ENCODE measurements around the gene EPOP.
A peak's percentile ranks its signal among the peaks of the same experiment; 100 is the strongest.

The EPOP gene

DNA sequence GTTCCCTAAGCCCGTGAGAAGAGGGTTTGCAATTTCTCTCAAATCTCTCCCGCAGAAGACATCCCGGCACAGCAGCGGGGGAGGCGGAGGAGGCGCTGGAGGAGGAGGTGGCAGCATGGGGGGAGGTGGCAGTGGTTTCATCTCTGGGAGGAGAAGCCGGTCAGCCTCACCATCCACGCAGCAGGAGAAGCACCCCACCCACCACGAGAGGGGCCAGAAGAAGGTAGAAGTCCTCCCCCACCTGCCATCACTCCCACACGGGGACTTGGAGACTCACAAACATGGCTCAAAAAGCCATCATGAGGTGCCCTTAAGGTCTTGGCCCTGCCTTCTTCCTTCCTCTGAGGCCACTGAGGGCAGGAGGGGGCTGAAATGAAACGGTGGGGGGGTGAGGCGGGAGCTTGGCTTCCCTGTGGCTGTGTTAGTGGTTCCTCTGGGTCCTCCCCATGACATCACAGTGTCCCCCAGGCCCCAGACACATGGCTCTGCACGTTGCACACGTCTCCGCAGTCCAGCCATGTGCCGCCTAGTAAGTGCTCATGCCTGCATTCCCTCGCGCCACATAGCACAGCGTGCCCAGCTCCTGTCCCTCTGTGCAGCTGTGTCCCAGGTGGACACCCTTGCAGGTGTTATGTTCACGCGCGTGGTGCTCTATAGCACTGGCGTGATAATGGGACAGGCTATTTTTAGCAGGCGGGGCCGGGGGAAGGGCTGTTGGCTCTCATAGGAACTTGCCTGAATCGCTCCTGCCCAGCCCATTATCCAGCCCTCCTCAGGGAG, 37.2 kb upstream of the EPOP start:
- Histone ChIP-seq H3K27me3 (replicated peaks; ENCODE audit: control insufficient read depth, insufficient read depth, low read length) (no peaks in the 10 kb centered on the region), H3K9me3 (ENCODE audit: control insufficient read depth, low read length) (no peaks in the 10 kb centered on the region), H3K4me1 (ENCODE audit: control insufficient read depth, insufficient read depth, low read length) (no peaks in the 10 kb centered on the region), H3K9ac (ENCODE audit: low read length) (no peak overlapping the region), H3K36me3 (ENCODE audit: control insufficient read depth, insufficient read depth, low read length, severe bottlenecking) (peaks cover 60% of the 10 kb centered on the region), H3K4me3 (ENCODE audit: low read length) (no peak overlapping the region)
- no peak for DNase-seq (ENCODE audit: low read depth)

DNA sequence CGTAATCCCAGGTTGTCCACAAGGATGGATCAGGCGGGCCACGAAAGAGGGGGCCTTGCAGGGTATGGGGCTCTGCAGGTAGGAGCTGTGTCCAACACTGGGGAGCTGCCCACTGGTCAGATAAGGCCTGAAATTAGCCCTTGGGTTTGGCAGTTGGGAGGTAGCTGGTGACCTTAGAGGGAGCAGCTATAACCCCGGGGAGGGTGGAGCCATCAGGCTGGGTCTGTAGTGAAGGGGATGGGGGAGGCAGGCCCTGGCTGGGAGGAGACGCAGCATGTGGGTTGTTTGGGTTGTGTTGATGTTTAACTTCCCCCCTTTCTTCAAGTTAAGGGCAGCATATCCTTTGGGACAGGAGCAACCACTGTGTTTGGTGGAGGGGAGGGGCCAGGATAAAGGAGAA, 36.2 kb upstream of the EPOP start:
- Histone ChIP-seq H3K9ac (ENCODE audit: low read length) (no peak overlapping the region), H3K27me3 (replicated peaks; ENCODE audit: control insufficient read depth, insufficient read depth, low read length) (no peaks in the 10 kb centered on the region), H3K4me1 (ENCODE audit: control insufficient read depth, insufficient read depth, low read length) (peaks cover 7% of the 10 kb centered on the region), H3K9me3 (ENCODE audit: control insufficient read depth, low read length) (no peaks in the 10 kb centered on the region), H3K36me3 (ENCODE audit: control insufficient read depth, insufficient read depth, low read length, severe bottlenecking) (peaks cover 50% of the 10 kb centered on the region), H3K4me3 (ENCODE audit: low read length) (no peak overlapping the region)
- no peak for DNase-seq (ENCODE audit: low read depth)

DNA sequence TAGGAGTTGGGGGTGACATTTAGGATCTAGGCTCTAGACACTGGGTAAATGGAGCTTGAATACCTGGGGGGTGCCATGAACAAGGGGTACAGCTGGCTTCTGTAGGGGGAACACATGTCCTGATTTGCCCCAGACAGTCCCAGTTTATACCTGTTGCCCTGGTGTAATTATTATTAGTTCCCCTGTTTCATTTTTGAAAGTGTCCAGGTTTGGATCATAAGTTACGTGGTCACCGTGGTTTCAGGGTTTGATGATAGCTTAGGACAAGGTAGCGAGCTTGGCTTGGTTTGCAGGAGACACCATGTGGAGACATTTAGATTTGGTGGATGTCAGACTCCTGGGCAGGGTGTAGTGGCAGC, 35.8 kb upstream of the EPOP start:
- H3K4me1 ChIP-seq (ENCODE audit: control insufficient read depth, insufficient read depth, low read length), result peaks cover 7% of the 10 kb centered on the region
- no peaks in the 10 kb centered on the region for H3K27me3 ChIP-seq (replicated peaks; ENCODE audit: control insufficient read depth, insufficient read depth, low read length)
- H3K9me3 ChIP-seq (ENCODE audit: control insufficient read depth, low read length), result no peaks in the 10 kb centered on the region
- peaks cover 46% of the 10 kb centered on the region for H3K36me3 ChIP-seq (ENCODE audit: control insufficient read depth, insufficient read depth, low read length, severe bottlenecking)
- no peak overlapping the region for H3K4me3 ChIP-seq (ENCODE audit: low read length)
- no peak for DNase-seq (ENCODE audit: low read depth)
- no peak overlapping the region for H3K9ac ChIP-seq (ENCODE audit: low read length)

DNA sequence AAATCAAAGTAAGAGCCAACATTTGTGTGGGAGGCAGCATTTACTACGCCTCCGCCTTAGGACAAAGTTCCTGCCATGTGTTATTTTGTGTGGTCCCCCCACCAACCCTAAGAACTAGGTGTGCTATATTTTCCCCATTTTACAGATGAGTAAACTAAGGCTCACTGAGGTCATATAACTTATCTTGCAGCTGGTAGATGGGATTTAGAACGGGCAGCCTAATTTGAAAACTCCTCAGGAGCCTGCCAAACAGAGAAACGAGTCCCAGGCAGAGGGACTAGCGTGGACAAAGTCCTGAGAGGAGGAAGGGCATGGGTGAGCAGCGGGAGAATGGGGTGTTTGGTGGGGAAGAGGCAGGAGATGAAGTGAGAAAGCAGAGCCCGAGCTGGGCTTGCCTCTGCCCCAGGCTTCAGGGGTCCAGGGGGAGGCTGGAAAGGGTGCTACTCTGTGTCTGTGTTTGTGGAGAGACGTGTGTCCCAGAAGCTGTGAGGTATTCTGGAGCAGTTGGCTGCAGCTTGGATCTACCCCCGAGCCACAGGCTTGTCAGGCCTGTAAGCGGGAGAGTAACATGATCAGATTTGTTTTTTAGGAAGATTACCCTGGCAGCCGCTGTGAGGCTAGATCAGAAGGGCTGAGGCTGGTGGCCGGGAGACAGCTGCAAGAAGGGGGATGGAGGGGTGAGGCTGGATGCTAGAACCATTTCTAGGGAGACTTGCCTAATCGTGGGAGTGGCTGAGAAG, 35.3 kb upstream of the EPOP start:
- H3K4me1 ChIP-seq (ENCODE audit: control insufficient read depth, insufficient read depth, low read length), result peaks cover 7% of the 10 kb centered on the region
- H3K27me3 ChIP-seq (replicated peaks; ENCODE audit: control insufficient read depth, insufficient read depth, low read length), result no peaks in the 10 kb centered on the region
- H3K9me3 ChIP-seq (ENCODE audit: control insufficient read depth, low read length), result no peaks in the 10 kb centered on the region
- peaks cover 44% of the 10 kb centered on the region for H3K36me3 ChIP-seq (ENCODE audit: control insufficient read depth, insufficient read depth, low read length, severe bottlenecking)
- no peak overlapping the region for H3K4me3 ChIP-seq (ENCODE audit: low read length)
- no peak overlapping the region for H3K9ac ChIP-seq (ENCODE audit: low read length)
- no peak for DNase-seq (ENCODE audit: low read depth)

DNA sequence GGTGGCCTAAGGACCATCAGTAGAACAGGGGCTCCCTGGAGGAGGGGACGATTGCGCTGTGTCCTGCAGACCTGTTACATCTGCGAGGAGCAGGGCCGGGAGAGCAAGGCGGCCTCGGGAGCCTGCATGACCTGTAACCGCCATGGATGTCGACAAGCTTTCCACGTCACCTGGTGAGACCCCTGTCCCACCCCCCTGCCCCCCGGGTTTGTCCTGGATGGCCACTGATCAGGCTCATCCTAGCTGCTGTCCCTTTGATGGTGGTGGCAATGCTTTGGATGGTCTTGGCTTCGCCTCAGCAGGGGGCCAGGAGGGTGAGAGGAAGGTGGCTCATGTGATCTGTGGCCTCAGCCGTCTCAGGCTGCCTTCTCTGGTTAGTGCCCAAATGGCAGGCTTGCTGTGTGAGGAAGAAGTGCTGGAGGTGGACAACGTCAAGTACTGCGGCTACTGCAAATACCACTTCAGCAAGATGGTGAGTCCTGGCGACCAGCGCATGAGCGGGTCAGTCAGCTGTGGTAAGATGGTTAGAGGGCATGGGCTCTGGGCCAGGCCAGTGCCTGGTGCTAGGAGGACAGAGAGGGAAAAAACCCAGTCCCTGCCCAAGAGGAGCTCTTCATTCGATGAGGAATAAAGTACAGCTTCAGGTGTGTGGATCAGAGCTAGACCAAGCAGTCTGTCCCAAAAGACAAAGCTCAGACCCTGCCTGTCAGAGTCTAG, 34.5 kb upstream of the EPOP start:
- DNase-seq (ENCODE audit: low read depth), result no peak
- Histone ChIP-seq H3K36me3 (ENCODE audit: control insufficient read depth, insufficient read depth, low read length, severe bottlenecking) (peaks cover 44% of the 10 kb centered on the region), H3K4me1 (ENCODE audit: control insufficient read depth, insufficient read depth, low read length) (peaks cover 10% of the 10 kb centered on the region), H3K27me3 (replicated peaks; ENCODE audit: control insufficient read depth, insufficient read depth, low read length) (no peaks in the 10 kb centered on the region), H3K9me3 (ENCODE audit: control insufficient read depth, low read length) (no peaks in the 10 kb centered on the region), H3K4me3 (ENCODE audit: low read length) (no peak overlapping the region), H3K9ac (ENCODE audit: low read length) (no peak overlapping the region)

DNA sequence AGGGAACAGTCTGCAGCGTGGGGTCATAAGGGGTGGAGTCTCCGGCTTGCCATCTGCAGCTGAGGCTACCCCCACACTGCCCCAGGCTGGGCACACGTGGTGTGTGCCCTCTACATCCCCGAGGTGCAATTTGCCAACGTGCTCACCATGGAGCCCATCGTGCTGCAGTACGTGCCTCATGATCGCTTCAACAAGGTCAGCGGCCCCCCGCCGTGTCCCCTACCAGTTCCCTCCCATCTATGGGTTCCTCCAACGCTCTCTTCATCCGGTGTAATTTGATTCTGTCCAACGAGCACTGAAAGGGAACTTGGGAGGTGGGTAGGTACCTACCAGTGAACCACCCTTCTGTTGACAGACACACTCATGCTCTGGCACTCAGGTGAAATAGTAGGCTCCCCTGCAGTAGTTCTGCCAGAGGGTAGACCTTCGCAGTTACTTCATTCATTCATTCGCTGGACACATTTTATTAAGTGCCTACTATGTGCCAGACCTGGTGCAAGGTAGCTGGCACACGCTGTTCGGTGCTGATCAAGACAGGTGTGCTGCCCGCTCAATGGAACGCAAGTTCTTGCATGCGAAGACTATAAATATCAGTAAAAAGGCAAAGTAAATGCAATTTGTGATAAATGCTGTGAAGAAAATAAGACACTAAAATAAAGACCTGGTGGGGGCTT, 33.1 kb upstream of the EPOP start:
- peaks cover 31% of the 10 kb centered on the region for H3K36me3 ChIP-seq (ENCODE audit: control insufficient read depth, insufficient read depth, low read length, severe bottlenecking)
- peaks cover 22% of the 10 kb centered on the region for H3K4me1 ChIP-seq (ENCODE audit: control insufficient read depth, insufficient read depth, low read length)
- H3K9me3 ChIP-seq (ENCODE audit: control insufficient read depth, low read length), result no peaks in the 10 kb centered on the region
- no peak for DNase-seq (ENCODE audit: low read depth)
- no peak overlapping the region for H3K9ac ChIP-seq (ENCODE audit: low read length)
- H3K4me3 ChIP-seq (ENCODE audit: low read length), result no peak overlapping the region
- H3K27me3 ChIP-seq (replicated peaks; ENCODE audit: control insufficient read depth, insufficient read depth, low read length), result no peaks in the 10 kb centered on the region

DNA sequence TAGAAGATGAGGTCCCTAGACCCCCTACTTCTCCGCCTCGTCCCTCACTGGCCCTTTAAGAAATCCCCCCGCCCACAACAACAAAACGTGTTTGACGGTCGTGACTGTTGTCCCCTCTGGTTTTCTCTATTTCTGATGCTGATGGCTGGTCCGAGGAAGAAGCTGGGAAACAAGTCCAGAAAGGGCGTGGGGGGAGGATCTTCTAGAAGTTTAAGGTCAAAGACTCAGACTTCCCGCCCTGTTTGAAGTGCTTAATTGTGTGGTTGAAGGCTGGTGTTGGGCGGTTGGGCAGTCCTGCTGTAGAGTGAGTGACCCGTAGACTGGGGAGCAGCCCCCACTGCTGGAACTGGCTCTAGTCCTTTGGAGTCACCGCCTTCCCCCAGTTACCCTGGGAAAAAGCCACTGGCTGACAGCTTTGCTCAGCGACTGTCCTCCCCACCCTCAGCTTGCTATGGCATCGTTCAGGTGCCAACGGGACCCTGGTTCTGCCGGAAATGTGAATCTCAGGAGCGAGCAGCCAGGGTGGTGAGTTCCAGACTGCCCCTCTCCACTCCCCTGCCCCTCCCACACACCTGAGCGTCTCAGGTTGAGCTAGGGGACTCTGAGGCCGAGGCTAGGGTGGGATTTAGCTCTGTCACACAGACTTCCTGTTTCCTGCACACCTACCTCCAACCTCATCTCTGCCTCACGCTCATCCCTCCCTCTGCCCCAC, 31.9 kb upstream of the EPOP start:
- Histone ChIP-seq H3K27me3 (replicated peaks; ENCODE audit: control insufficient read depth, insufficient read depth, low read length) (no peaks in the 10 kb centered on the region), H3K9ac (ENCODE audit: low read length) (peak overlapping the region; percentile 81), H3K9me3 (ENCODE audit: control insufficient read depth, low read length) (no peaks in the 10 kb centered on the region), H3K36me3 (ENCODE audit: control insufficient read depth, insufficient read depth, low read length, severe bottlenecking) (peaks cover 21% of the 10 kb centered on the region), H3K4me1 (ENCODE audit: control insufficient read depth, insufficient read depth, low read length) (peaks cover 27% of the 10 kb centered on the region), H3K4me3 (ENCODE audit: low read length) (peak overlapping the region; percentile 90)
- peak; percentile 28 for DNase-seq (ENCODE audit: low read depth)

DNA sequence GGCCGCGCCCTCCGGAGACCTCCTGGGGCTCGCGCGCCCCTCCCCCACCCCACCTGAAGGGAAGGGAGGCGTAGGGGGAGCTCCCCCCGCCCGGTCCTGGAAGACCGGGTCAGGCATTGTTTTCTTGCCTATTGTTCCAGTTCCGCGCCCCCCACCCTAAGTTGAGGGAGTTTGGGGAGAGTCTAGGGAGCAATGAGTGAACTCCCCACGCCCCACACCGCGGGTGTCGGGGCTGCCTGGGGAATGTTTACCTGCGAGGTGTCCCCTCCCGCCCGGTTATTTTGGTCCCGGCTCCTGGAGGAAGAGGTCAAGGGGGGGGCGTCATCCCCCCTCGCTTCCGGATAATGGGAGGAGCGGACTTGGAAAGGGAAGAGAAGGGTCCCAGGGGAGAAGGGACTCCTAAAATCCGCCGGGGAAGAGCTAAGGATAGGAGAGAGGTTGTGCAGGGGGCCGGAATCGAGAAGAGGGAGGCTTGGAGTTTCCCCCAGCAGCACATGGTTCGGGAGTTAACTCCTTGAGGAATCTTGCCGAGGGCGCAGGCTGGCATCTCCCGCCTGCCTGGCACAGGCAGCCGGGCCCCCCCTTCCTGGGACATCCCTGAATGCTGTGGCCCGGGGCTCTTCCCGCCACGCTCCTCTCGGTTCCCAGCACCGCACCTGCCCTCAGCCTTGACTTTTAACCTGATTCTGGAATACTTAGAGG, 31.2 kb upstream of the EPOP start:
- peaks cover 16% of the 10 kb centered on the region for H3K36me3 ChIP-seq (ENCODE audit: control insufficient read depth, insufficient read depth, low read length, severe bottlenecking)
- H3K9ac ChIP-seq (ENCODE audit: low read length), result peak overlapping the region; percentile 81
- no peaks in the 10 kb centered on the region for H3K9me3 ChIP-seq (ENCODE audit: control insufficient read depth, low read length)
- peaks cover 34% of the 10 kb centered on the region for H3K4me1 ChIP-seq (ENCODE audit: control insufficient read depth, insufficient read depth, low read length)
- peak overlapping the region; percentile 90 for H3K4me3 ChIP-seq (ENCODE audit: low read length)
- H3K27me3 ChIP-seq (replicated peaks; ENCODE audit: control insufficient read depth, insufficient read depth, low read length), result no peaks in the 10 kb centered on the region
- peak; percentile 56 for DNase-seq (ENCODE audit: low read depth)

DNA sequence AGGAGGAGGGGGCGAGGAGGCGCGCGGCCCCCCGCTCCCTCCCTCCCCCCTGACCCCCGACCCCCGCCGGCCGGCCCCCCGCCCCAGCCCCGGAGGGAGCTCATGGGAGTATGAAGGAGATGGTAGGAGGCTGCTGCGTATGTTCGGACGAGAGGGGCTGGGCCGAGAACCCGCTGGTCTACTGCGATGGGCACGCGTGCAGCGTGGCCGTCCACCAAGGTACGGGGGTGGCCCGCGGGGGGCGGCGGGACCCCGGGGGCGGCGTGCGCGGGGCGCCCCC, 30.7 kb upstream of the EPOP start:
- H3K9me3 ChIP-seq (ENCODE audit: control insufficient read depth, low read length), result no peaks in the 10 kb centered on the region
- H3K9ac ChIP-seq (ENCODE audit: low read length), result peak overlapping the region; percentile 81
- H3K36me3 ChIP-seq (ENCODE audit: control insufficient read depth, insufficient read depth, low read length, severe bottlenecking), result peaks cover 16% of the 10 kb centered on the region
- H3K4me1 ChIP-seq (ENCODE audit: control insufficient read depth, insufficient read depth, low read length), result peaks cover 34% of the 10 kb centered on the region
- no peaks in the 10 kb centered on the region for H3K27me3 ChIP-seq (replicated peaks; ENCODE audit: control insufficient read depth, insufficient read depth, low read length)
- peak overlapping the region; percentile 90 for H3K4me3 ChIP-seq (ENCODE audit: low read length)
- DNase-seq (ENCODE audit: low read depth), result no peak
